ENCODE data around the gene DEFB110. TPM values are rescaled to one million over a fixed set of nuclear protein-coding genes. Genes with fewer than 3 reads are reported as not detected.

DEFB110 gene
- total and polyA plus RNA-seq, 2 of the 13 experiments (the other 11 are each of a cell fraction or from before 2014, with no cell fraction given) = not detected

GRCh38 chr6:50025258-50025657 is 3.5 kb upstream of the DEFB110 start (continued):
- TF ChIP-seq, protein P1, sequence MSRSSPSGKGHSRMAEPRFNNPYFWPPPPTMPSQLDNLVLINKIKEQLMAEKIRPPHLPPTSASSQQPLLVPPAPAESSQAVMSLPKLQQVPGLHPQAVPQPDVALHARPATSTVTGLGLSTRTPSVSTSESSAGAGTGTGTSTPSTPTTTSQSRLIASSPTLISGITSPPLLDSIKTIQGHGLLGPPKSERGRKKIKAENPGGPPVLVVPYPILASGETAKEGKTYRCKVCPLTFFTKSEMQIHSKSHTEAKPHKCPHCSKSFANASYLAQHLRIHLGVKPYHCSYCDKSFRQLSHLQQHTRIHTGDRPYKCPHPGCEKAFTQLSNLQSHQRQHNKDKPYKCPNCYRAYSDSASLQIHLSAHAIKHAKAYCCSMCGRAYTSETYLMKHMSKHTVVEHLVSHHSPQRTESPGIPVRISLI (CRISPR knock-in tag; IDR thresholded peaks at IDR 0.05; ENCODE audit: borderline replicate concordance) = no peak
- TF ChIP-seq ZNF567 (CRISPR knock-in tag; IDR thresholded peaks at IDR 0.05; ENCODE audit: borderline replicate concordance) = no peak

- 5% methylated on average over 3 of the region's 3 CpGs for WGBS (ENCODE audit: low lambda C conversion rate)
- no peaks in the 10 kb centered on the region for H3K27me3 ChIP-seq (ENCODE audit: control insufficient read depth in 1 of 2, insufficient read depth in 2 of 2, low read length in 2 of 2)
- DNase-seq (ENCODE audit: low spot score) (no peak), ATAC-seq (no peak), FAIRE-seq (no peak)
- H4K20me1 ChIP-seq (ENCODE audit: insufficient read depth, low read length) = no peaks in the 10 kb centered on the region
- BruUV-seq (replicated peaks) = no TSS peak
- ChIA-PET POLR2A (no interaction called here), CTCF (ENCODE audit: low intra/inter-chr PET ratio, low total read pairs) (no interaction called here)
- no peak overlapping the region for H2AFZ ChIP-seq (ENCODE audit: low read length)
- no peak overlapping the region for H3K4me2 ChIP-seq (ENCODE audit: low read depth, low read length)
- in situ Hi-C loops (cut with HindIII; ENCODE audit: extremely low pct_ligation_motif_present, low pct_unique_long_range_greater_than_20kb) = no loop called here
- intact Hi-C loops (cut with micrococcal nuclease; ENCODE audit: unreplicated experiment) = no loop called here
- H3K9ac ChIP-seq (ENCODE audit: insufficient read depth, low read depth, low read length) = no peak overlapping the region
- H3K79me2 ChIP-seq (ENCODE audit: insufficient read depth, low read length) = no peaks in the 10 kb centered on the region
- no peaks in the 10 kb centered on the region for H3K4me1 ChIP-seq (ENCODE audit: insufficient read depth, low read length)
- no peaks in the 10 kb centered on the region for H3K36me3 ChIP-seq (replicated peaks in 1 of 2; ENCODE audit: control insufficient read depth in 1 of 2, insufficient read depth in 2 of 2, low read length in 2 of 2)
- TF ChIP-seq NPAS2 (CRISPR knock-in tag; IDR thresholded peaks at IDR 0.05; ENCODE audit: borderline replicate concordance) (no peak), ZNF335 (CRISPR knock-in tag; IDR thresholded peaks at IDR 0.05) (no peak), SALL1 (CRISPR knock-in tag; IDR thresholded peaks at IDR 0.05) (no peak)
- H3K9me3 ChIP-seq (ENCODE audit: low read length) = no peaks in the 10 kb centered on the region
- H3K27ac ChIP-seq (ENCODE audit: extremely low read length, insufficient read depth, low read length) = no peak overlapping the region
- no peak overlapping the region for H3K4me3 ChIP-seq (replicated peaks in 1 of 3; ENCODE audit: insufficient read depth in 1 of 3, low read depth in 2 of 3, low read length in 3 of 3)
These were observed 14.0 kb downstream of the DEFB110 start for GRCh38 chr6:50007819-50008218.

- DNase-seq (ENCODE audit: low spot score) (no peak), ATAC-seq (no peak), FAIRE-seq (no peak)
- ChIA-PET POLR2A (no interaction called here), CTCF (ENCODE audit: low intra/inter-chr PET ratio, low total read pairs) (no interaction called here)
- intact Hi-C loops (cut with micrococcal nuclease; ENCODE audit: unreplicated experiment) (no loop called here), in situ Hi-C loops (cut with HindIII; ENCODE audit: extremely low pct_ligation_motif_present, low pct_unique_long_range_greater_than_20kb) (no loop called here)
- 2% methylated on average over 3 of the region's 3 CpGs for WGBS (ENCODE audit: low lambda C conversion rate)
- Histone ChIP-seq H3K9ac (ENCODE audit: insufficient read depth, low read depth, low read length) (no peak overlapping the region), H3K9me3 (ENCODE audit: low read length) (no peaks in the 10 kb centered on the region), H3K36me3 (replicated peaks in 1 of 2; ENCODE audit: control insufficient read depth in 1 of 2, insufficient read depth in 2 of 2, low read length in 2 of 2) (no peaks in the 10 kb centered on the region), H3K27me3 (ENCODE audit: control insufficient read depth in 1 of 2, insufficient read depth in 2 of 2, low read length in 2 of 2) (no peaks in the 10 kb centered on the region), H3K4me1 (ENCODE audit: insufficient read depth, low read length) (no peaks in the 10 kb centered on the region), H3K27ac (ENCODE audit: extremely low read length, insufficient read depth, low read length) (no peak overlapping the region), H3K4me2 (ENCODE audit: low read depth, low read length) (no peak overlapping the region), H3K79me2 (ENCODE audit: insufficient read depth, low read length) (no peaks in the 10 kb centered on the region), H3K4me3 (replicated peaks in 1 of 3; ENCODE audit: insufficient read depth in 1 of 3, low read depth in 2 of 3, low read length in 3 of 3) (no peak overlapping the region), H2AFZ (ENCODE audit: low read length) (no peak overlapping the region), H4K20me1 (ENCODE audit: insufficient read depth, low read length) (no peaks in the 10 kb centered on the region)
- TF ChIP-seq MIER2 (CRISPR knock-in tag; IDR thresholded peaks at IDR 0.05) (no peak), ZMYM4 (CRISPR knock-in tag; IDR thresholded peaks at IDR 0.05) (no peak), REPIN1 (CRISPR knock-in tag; IDR thresholded peaks at IDR 0.05; ENCODE audit: borderline replicate concordance, low read depth) (no peak), ZNF740 (CRISPR knock-in tag; IDR thresholded peaks at IDR 0.05) (no peak), POLR2G (IDR thresholded peaks at IDR 0.05; ENCODE audit: low read depth, low read length) (no peak)
- no TSS peak for BruUV-seq (replicated peaks)
These were observed 18.7 kb downstream of the DEFB110 start for GRCh38 chr6:50003139-50003538.
